ENCODE results near the gene EIF4G3.

DNA sequence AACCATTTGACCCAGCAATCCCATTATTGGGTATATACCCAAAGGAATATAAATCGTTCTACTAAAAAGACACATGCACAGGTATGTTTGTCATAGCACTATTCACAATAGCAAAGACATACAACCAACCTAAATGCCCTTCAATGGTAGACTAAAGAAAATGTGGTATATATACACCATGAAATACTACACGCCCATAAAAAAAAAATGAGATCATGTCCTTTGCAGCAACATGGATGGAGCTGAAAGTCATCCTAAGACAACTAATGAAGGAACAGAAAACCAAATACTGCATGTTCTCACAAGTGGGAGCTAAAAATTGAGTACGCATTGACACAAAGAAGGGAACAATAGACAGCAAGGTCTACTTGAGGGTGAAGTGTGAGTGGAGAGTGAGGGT, 72.0 kb downstream of the EIF4G3 start:
- TF ChIP-seq, protein P1, sequence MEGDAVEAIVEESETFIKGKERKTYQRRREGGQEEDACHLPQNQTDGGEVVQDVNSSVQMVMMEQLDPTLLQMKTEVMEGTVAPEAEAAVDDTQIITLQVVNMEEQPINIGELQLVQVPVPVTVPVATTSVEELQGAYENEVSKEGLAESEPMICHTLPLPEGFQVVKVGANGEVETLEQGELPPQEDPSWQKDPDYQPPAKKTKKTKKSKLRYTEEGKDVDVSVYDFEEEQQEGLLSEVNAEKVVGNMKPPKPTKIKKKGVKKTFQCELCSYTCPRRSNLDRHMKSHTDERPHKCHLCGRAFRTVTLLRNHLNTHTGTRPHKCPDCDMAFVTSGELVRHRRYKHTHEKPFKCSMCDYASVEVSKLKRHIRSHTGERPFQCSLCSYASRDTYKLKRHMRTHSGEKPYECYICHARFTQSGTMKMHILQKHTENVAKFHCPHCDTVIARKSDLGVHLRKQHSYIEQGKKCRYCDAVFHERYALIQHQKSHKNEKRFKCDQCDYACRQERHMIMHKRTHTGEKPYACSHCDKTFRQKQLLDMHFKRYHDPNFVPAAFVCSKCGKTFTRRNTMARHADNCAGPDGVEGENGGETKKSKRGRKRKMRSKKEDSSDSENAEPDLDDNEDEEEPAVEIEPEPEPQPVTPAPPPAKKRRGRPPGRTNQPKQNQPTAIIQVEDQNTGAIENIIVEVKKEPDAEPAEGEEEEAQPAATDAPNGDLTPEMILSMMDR (IDR thresholded peaks at IDR 0.05 in 2 of 3, conservative IDR thresholded peaks at IDR 0.05 in 1 of 3; ENCODE audit: insufficient read depth in 2 of 3, low read depth in 1 of 3, low read length in 3 of 3): no peak
- TF ChIP-seq NFYB (IDR thresholded peaks at IDR 0.05; ENCODE audit: extremely low read depth, insufficient read length) (no peak), MXI1 (IDR thresholded peaks at IDR 0.05; ENCODE audit: low read depth, low read length) (no peak), LARP7 (IDR thresholded peaks at IDR 0.05) (no peak), CTBP1 (IDR thresholded peaks at IDR 0.05; ENCODE audit: borderline replicate concordance) (no peak), NCOA2 (IDR thresholded peaks at IDR 0.05; ENCODE audit: partially characterized antibody in 2 of 2) (no peak)

All from K562 (cell line).